ENCODE data around the gene MRPL54.

GRCh38 chr19:3807131-3807480 lies 44.6 kb downstream of the MRPL54 start:
- TF ChIP-seq CTCF (conservative IDR thresholded peaks at IDR 0.05 in 1 of 2, IDR thresholded peaks at IDR 0.05 in 1 of 2; ENCODE audit: extremely low read depth in 1 of 2, insufficient read depth in 1 of 2, low read depth in 1 of 2, low read length in 2 of 2) (no peak), EZH2 (IDR thresholded peaks at IDR 0.05; ENCODE audit: borderline replicate concordance, low read length) (no peak)

Data from mammary epithelial cell (primary cell).